Osteoblast (primary cell): Measurements from ENCODE around the gene ANGPT4. TPM values are rescaled to one million over a fixed set of nuclear protein-coding genes. Genes with fewer than 3 reads are reported as not detected.

ENCODE experiments used
- DNase-seq: peaks from one replicate; pipeline ENCODE4 v3.0.0; 2011; ENCODE audit warnings: low spot score, mixed read lengths; ENCODE audit not compliant: insufficient read length; ENCODE audit errors: missing footprints
- H2AFZ ChIP-seq: 2 replicates; pipeline ENCODE4 v1.6.0; 2011; ENCODE audit warnings: mild to moderate bottlenecking, low read length
- H3K27ac ChIP-seq: 2 replicates; pipeline ENCODE4 v1.5.1; 2011; ENCODE audit warnings: mild to moderate bottlenecking, low read depth, low read length, moderate library complexity
- H3K27me3 ChIP-seq: 2 replicates; pipeline ENCODE4 v1.6.0; 2012; ENCODE audit warnings: mild to moderate bottlenecking, control low read depth, inconsistent platforms, low read length, moderate library complexity; ENCODE audit not compliant: insufficient read depth
- H3K36me3 ChIP-seq: 2 replicates; pipeline ENCODE4 v1.5.1; 2011; ENCODE audit warnings: mild to moderate bottlenecking, low read length, control low read depth, moderate library complexity; ENCODE audit not compliant: insufficient read depth
- H3K4me1 ChIP-seq: 2 replicates; pipeline ENCODE4 v1.5.1; 2011; ENCODE audit warnings: mild to moderate bottlenecking, low read length, control low read depth, moderate library complexity; ENCODE audit not compliant: insufficient read depth
- H3K4me2 ChIP-seq: 2 replicates; pipeline ENCODE4 v1.6.0; 2011; ENCODE audit warnings: mild to moderate bottlenecking, low read length; ENCODE audit not compliant: insufficient read depth
- H3K4me3 ChIP-seq: fragments of 200-600 bp; sonication (generic); 3 replicates; pipeline ENCODE4 v1.5.1; 2012; ENCODE audit warnings: mild to moderate bottlenecking, low read length, inconsistent platforms; ENCODE audit not compliant: insufficient read depth
- H3K79me2 ChIP-seq: 2 replicates; pipeline ENCODE4 v1.6.0; 2012; ENCODE audit warnings: mild to moderate bottlenecking, low read length, control low read depth, inconsistent platforms; ENCODE audit not compliant: insufficient read depth
- H3K9me3 ChIP-seq: 2 replicates; pipeline ENCODE4 v1.5.1; 2011; ENCODE audit warnings: low read depth, low read length, control low read depth
- H4K20me1 ChIP-seq: 2 replicates; pipeline ENCODE4 v1.6.0; 2012; ENCODE audit warnings: mild to moderate bottlenecking, low read length, control low read depth; ENCODE audit not compliant: insufficient read depth
- total RNA-seq: library from RNA; depleted of rRNA; stranded (reverse); fragments of >200 nt; gene quantifications from 2 replicates; pipeline ENCODE4 v1.2.3, GENCODE V29; 2012
- TF ChIP-seq, protein P1 (sequence below): IDR thresholded peaks from 2 replicates; pipeline ENCODE4 v1.5.1; 2011; ENCODE audit warnings: mild to moderate bottlenecking, low read depth, low read length, moderate library complexity; ENCODE audit errors: extremely low read depth

The ANGPT4 gene
- total RNA-seq, 1 donor, result under 0.01 TPM

DNA sequence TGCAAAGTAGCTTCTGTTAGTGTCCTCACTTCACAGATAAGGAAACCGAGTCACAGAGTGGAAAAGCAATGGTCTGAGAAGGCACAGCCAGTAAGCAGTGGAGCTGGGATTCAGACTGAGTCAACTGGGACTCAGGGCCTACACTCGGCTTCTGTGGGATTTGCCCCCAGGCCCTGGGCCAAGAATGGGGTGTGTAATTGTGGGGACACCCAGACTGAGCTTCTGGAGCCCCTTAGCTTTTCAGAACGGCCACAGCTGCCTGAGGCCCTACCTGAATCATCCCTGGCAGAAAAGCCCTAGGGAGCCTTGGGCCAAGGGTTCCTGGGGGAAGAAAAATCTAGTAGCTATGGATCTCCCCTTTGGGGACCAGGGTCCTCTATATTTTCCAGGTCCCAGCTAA lies 6.5 kb downstream of the ANGPT4 start:
- no peak overlapping the region for H3K4me3 ChIP-seq
- H3K4me1 ChIP-seq, result peaks cover 42% of the 10 kb centered on the region
- TF ChIP-seq, protein P1, sequence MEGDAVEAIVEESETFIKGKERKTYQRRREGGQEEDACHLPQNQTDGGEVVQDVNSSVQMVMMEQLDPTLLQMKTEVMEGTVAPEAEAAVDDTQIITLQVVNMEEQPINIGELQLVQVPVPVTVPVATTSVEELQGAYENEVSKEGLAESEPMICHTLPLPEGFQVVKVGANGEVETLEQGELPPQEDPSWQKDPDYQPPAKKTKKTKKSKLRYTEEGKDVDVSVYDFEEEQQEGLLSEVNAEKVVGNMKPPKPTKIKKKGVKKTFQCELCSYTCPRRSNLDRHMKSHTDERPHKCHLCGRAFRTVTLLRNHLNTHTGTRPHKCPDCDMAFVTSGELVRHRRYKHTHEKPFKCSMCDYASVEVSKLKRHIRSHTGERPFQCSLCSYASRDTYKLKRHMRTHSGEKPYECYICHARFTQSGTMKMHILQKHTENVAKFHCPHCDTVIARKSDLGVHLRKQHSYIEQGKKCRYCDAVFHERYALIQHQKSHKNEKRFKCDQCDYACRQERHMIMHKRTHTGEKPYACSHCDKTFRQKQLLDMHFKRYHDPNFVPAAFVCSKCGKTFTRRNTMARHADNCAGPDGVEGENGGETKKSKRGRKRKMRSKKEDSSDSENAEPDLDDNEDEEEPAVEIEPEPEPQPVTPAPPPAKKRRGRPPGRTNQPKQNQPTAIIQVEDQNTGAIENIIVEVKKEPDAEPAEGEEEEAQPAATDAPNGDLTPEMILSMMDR, result no peak
- peak overlapping the region; percentile 91 for H3K27ac ChIP-seq
- no peaks in the 10 kb centered on the region for H4K20me1 ChIP-seq
- peak overlapping the region; percentile 81 for H3K4me2 ChIP-seq
- no peaks in the 10 kb centered on the region for H3K36me3 ChIP-seq
- no peak for DNase-seq
- no peaks in the 10 kb centered on the region for H3K9me3 ChIP-seq
- no peaks in the 10 kb centered on the region for H3K79me2 ChIP-seq
- H2AFZ ChIP-seq, result no peak overlapping the region
- H3K27me3 ChIP-seq, result no peaks in the 10 kb centered on the region

DNA sequence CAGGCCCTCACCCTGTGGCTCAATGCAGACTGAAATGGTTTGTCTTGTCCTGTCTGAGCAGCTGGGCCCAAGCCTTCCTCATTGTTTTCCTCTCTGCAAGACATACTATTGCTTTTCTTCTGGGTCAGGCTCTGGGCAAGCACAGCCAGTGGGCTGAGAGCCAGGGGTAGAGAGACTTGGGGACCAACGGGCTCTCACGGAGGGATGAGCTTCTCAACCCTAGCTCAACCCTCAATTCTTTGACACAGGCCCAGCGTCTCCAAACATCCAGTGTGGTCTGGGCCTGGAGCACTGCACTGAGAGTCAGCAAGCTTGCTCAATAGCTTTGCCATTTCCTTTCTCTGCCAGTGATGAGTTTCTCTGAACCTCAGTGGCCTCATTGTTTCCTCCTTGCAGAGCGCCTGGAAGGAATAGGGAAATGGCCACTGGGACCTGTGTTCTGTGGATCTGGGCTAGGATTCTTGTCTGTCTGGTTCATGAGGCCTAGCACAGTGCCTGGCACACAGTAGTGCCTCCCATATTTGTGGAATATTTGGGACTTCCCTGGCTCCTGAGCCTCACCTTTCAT lies 9.3 kb downstream of the ANGPT4 start:
- TF ChIP-seq, protein P1, result no peak
- no peak overlapping the region for H3K4me2 ChIP-seq
- H4K20me1 ChIP-seq, result no peaks in the 10 kb centered on the region
- H3K4me3 ChIP-seq, result no peak overlapping the region
- H3K27me3 ChIP-seq, result no peaks in the 10 kb centered on the region
- H3K27ac ChIP-seq, result no peak overlapping the region
- H3K79me2 ChIP-seq, result no peaks in the 10 kb centered on the region
- no peaks in the 10 kb centered on the region for H3K36me3 ChIP-seq
- peak; percentile 10 for DNase-seq
- H3K4me1 ChIP-seq, result peaks cover 37% of the 10 kb centered on the region
- H3K9me3 ChIP-seq, result no peaks in the 10 kb centered on the region
- peak overlapping the region; percentile 47 for H2AFZ ChIP-seq

DNA sequence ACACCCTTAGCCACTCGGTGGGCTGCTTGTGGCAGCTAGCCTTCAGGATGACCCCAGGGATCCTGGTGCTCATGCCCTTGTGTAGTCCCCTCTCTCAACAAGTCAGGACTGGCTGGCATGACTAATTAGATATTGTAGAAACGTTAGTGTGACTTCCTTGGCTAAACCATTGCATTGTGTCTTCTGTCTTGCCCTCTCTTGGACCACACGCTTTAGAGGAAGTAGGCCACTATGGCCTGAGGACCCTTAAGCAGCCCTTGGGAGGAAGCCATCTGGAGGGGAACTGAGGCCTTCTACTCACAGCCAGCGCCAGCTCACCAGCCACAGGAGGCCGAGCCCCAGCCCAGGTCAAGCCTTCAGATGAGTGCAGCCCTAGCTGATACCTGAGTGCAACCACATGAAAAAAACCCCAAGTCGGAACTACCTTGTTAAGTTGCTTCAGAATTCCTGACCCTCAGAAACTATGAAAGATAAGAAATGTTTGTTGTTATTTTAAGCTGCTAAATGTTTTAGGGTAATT lies 10.1 kb downstream of the ANGPT4 start:
- no peak overlapping the region for H2AFZ ChIP-seq
- H3K36me3 ChIP-seq, result no peaks in the 10 kb centered on the region
- H3K79me2 ChIP-seq, result no peaks in the 10 kb centered on the region
- no peaks in the 10 kb centered on the region for H4K20me1 ChIP-seq
- H3K9me3 ChIP-seq, result no peaks in the 10 kb centered on the region
- no peak overlapping the region for H3K4me3 ChIP-seq
- H3K27me3 ChIP-seq, result no peaks in the 10 kb centered on the region
- DNase-seq, result peak; percentile 63
- peaks cover 30% of the 10 kb centered on the region for H3K4me1 ChIP-seq
- TF ChIP-seq, protein P1, result no peak
- no peak overlapping the region for H3K4me2 ChIP-seq
- no peak overlapping the region for H3K27ac ChIP-seq

DNA sequence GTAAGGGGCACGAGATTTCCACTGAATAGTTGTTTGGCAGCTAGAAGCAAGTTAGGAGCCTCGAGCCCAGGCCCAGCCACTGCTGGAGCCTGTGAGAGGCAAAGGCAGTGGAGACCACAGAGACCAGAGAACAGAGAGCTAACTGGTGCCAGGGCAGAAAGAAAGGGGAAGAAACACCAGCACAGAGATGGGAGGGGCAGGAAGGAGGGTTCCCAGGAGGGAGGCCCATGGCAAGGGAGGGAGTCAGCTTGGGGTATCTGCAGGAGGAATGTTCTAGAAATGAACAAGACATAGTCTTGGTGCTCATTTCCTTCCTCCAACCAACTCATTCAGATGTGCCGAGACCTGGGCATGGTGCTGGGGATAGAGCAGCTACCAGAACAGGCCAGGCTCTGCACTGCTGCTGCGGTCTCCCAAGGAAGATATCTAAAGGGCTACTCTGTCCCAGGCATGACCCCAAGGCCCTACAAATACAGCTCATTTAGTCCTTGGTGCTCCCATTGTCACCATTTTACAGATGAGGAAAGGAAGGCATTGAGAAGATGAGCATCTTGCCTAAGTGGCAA lies 10.7 kb downstream of the ANGPT4 start:
- H3K9me3 ChIP-seq, result no peaks in the 10 kb centered on the region
- H3K79me2 ChIP-seq, result no peaks in the 10 kb centered on the region
- no peaks in the 10 kb centered on the region for H3K36me3 ChIP-seq
- no peaks in the 10 kb centered on the region for H3K27me3 ChIP-seq
- H4K20me1 ChIP-seq, result no peaks in the 10 kb centered on the region
- peaks cover 24% of the 10 kb centered on the region for H3K4me1 ChIP-seq
- H3K4me3 ChIP-seq, result no peak overlapping the region
- H2AFZ ChIP-seq, result peak overlapping the region; percentile 35
- no peak overlapping the region for H3K4me2 ChIP-seq
- TF ChIP-seq, protein P1, result no peak
- DNase-seq, result no peak
- no peak overlapping the region for H3K27ac ChIP-seq
